HK-2 (cell line): ENCODE results near the gene CHI3L1.
A peak's percentile ranks its signal among the peaks of the same experiment; 100 is the strongest.

ENCODE experiments used
- DNase-seq: peaks from one replicate; pipeline ENCODE4 v3.0.0-alpha.2; 2018; ENCODE audit not compliant: unreplicated experiment

Gene CHI3L1

GRCh38 chr1:203168991-203169390, 17.5 kb downstream of the CHI3L1 start:
- no peak for DNase-seq

DNA sequence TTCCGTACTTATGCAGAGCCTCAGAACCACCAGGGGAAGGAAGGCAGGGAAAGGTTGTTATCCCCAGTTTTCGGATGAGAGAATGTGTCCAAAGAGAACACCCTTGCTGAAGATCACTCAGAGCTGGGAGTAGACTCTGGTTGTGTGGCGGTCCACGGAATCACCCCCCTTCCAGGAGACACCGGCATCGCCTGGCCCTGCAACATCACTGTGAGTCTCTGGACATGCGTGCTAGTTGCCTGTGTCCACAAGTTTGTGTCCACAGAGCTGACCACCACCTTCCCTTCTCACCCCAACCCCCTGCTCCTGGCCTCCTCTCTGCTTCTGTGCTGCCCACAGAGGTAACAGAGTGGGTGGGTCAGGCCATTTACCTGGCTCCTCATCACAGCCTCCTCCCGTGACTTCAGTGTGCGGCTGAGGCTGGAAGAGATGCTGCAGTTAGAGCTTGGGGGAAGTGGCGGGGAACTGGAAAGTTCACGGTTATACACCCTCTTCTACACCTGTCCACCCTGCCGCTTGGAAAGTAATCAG, 18.2 kb downstream of the CHI3L1 start:
- no peak for DNase-seq

DNA sequence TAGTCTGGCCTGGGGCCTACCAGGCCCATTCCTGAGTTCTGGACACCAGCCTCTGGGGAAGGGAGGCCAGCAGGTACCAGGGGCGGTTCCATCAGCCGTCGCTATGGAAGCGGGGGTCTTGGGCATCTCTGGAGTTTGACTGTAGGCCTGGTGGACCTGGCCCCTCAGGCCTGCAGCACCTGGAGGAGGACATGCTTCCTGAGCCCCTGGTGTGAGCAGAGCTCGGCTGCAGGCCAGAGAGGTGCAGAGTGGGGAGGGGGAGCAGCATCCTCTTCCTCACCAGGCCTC, 18.6 kb downstream of the CHI3L1 start:
- DNase-seq = no peak

- peak; percentile 59 for DNase-seq
Observed at GRCh38 chr1:203167026-203167912, 19.2 kb downstream of the CHI3L1 start.

GRCh38 chr1:203166192-203166940, 20.1 kb downstream of the CHI3L1 start:
- DNase-seq = no peak

GRCh38 chr1:203165800-203166161, 20.7 kb downstream of the CHI3L1 start:
- no peak for DNase-seq

- no peak for DNase-seq
Observed at GRCh38 chr1:203165101-203165799, 21.3 kb downstream of the CHI3L1 start.

DNA sequence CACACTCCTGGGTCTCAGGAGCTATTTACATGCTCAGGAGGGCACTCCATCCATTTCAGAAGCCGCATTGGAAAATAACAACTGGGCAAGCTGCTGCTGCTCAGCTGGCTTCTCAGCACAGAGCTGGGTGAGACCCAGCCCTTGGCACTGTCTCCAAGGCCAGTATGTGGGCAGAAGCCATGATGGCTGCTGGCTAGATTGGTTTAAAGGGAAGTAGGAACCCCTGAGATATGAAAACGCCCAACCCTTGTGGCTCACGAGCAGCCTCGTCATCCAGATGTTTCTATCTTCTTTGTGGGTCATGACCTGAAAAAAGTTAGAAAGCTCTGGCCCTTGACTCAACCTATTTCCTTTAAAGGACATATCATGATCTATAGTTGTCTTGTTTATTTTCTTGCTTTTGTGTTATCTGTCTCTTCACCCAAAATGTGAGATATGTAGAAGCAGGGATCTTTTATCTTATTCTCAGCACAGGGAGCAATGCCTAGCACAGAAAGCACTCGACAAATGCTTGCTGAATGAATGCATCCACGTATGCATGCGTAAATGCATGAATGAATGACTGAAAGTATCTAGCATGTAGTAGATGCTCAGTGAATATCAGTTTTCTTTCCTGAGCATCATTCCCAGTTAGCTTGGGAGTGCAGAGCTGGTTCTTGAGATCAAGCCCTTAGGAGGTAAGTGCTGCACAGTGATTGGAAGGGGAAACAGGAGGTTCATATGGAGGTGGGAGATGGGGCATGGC, 22.4 kb downstream of the CHI3L1 start:
- no peak for DNase-seq

- no peak for DNase-seq
Observed at GRCh38 chr1:203162403-203162802, 24.1 kb downstream of the CHI3L1 start.

DNA sequence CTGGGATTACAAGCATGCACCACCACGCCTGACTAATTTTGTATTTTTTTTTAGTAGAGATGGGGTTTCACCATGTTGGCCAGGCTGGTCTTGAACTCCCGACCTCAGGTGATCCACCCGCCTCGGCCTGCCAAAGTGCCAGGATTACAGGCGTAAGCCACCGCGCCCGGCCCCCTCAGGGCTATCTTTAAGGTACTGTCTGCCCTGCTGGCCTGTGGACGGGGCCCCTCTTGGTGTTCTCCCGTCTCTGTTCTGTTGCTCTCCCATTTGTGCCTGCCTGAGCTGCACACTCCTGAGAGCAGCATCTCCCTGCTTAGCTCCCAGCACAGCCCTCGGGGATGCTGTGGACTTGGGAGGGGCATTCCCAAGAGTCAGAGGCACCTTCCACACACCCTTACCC, 24.8 kb downstream of the CHI3L1 start:
- DNase-seq = no peak

DNA sequence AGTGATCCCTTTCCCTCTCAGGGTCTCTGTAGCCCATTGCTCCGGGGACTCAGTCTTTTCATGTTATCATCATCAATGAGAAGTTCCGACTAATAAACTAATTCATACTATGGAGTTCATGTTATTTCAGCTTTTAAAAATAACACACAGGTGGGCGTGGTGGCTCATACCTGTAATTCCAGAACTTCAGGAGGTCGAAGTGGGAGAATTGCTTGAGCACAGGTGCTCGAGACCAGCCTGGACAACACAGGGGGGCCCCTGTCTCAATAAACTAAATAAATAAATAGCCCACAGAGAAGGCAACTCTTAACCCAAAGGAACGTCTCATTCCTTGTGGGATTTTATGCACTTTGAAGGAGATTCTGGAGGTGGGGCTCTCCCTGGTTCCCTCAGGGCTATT, 25.3 kb downstream of the CHI3L1 start:
- DNase-seq = no peak

DNA sequence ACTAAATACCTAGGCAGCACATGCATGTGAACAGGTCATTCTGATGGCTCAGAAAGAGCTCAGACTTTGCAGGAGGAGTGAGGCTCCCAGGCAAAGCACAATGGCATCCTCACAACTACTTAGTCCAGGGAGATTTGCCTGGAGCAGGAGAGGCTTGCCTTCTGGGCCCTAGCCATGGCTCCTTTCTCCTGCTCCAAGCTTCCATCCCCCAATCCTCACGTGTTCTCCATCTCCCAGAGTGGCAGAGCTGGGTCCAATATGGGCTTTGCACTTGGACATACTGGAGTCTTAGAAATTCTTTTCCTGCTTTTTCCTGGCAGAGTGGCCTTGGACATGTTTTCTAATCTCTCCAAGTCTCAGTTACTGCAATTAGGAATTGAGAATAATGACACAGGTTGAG, 26.7 kb downstream of the CHI3L1 start:
- no peak for DNase-seq

DNA sequence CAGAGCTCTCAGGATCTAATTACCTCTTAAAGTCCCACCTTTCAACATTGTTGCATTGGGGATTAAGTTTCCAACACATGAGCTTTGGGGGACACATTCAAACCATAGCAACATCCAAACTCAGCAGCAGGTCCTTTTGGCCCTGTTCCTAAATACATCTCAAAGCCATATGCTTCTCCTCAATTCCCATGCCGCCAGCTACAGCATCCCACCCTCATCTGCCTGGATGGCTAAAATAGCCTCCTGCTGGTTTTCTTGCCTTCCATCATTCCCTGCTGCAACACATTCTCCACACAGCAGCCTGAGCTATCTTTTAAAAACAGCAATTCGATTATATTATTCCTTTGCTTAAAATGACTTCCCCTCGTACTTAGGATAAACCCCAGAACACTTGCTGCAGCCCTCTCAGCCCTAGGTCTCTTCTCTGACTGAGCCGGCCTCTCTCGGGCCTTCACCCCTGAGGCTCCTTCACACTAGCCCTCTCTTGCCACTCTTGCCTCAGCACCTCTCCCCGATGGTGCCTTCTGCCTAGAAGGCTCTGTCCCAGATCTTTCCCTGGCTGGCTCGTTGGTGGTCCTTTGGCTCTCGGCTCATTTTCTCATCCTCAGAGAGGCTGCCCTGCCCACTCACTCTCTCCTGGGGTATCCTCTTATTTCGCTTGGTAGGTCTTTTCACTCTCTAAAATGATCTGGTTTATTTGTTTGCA, 27.4 kb downstream of the CHI3L1 start:
- no peak for DNase-seq

DNA sequence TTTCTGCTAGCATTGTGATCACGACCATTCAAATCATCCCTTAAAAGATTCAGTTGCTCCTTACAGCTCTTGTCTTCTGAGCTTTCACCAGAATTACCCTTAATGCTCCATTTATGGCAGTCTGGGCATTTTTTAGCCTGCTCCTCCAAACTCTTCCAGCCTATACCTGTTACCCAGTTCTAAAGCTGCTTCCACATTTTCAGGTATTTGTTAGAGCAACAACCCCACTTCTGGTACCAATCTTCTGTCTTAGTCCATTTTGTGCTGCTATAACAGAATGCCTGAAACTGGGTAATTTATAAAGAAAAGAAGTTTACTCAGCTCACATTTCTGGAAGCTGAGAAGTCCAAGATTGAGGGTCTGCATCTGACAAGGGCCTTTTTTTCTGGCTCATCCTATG, 28.1 kb downstream of the CHI3L1 start:
- no peak for DNase-seq

DNA sequence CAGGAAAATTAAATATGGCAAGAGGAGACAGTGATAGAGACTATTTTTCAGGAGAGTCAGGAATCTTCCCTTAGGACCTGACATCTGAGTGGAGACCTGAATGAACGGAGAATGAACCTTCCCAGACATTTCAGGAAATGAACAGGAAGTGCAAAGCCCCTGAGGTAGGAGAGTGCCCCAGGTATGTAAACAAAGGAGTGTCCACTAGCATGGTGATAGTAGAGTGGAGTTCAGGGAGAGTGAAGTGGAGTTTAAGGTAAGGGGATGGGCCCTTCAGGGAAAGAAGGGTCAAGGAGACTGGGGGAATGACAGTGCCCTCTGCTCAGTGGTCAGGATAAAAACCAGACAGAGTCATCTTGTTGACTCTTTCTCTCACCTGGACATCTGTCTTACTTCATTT, 30.2 kb downstream of the CHI3L1 start:
- no peak for DNase-seq

DNA sequence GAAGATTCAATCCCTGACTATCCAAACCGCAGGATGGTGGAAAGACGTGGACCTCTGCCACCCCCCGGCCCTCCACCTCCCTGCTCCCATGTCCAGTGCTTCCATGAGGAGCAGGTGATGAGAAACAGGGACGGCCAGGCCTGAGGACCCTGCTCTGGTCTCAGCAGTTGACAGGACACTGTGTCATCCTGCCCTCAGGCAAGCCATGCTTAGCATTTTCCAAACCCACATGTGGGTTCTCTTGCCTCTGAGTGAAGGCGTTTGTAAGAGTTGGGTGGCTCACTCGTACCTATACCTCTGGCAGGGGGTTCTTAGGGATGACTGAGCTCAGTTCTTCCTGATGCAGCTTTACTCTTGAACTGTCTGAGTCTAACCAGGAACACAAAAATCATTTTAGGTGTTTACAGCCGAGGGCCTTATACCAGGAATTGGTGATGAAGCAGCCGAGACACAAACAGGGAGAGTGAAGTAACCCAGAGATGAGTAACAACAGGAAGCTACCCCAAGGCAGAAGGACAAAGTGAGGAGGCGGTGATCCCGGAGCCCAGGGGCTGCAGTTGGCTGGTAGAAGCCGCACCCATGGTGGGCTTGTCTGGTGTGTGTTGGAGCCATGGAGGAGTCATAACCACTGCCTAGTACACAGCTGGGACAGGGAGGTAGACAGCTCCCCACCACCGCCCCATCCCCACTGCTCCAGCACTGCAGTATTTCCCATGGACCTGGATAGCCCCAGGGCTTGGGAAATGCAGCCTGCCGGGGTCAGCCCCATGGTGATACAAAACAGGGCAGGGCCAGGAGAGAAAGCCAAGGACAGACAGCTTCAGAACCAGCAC, 32.3 kb downstream of the CHI3L1 start:
- peak; percentile 56 for DNase-seq

DNA sequence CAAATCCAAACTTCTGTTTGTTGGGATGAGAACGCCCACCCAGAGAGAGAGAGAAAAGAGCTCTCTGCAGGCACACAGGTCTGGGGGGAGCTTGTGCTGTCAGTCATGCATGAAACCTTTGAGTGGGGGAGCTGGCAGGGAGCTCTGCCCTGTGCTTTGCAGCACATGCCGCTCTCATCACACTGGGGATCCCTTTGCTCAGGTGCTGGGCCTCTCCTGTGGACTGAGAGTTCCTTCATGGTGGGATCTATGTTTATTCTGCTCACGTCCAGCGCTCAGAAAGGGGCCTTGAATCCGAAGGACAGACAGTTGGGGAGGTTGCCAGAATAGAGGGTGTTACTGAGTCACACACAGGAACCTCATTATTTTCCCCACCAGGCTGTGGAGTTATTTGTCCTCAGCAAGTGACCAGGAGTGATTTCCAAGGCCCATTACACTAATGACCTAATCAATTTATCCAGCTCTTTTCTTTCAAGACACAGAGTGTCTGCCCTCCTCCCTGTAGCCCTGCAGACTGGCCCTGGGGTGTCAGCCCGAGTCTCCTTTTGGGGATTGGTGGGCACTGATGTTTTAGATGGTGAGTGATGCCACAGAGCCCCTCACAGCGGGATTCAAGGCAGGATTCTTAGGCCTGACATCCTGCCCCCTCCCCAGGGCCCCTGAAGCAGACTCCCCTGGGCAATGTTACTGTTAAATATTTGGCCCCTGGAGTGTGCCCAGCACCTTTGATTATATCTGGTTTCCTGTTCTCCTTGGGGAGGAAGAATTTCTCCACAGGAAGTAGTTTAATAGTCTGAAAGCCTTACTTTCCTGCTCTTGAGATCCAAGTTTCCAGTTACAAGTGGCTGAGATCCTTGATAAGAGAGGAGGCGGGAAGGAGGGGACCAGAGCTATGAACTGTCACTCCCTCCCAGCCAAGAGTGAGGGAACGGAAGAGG, 33.2 kb downstream of the CHI3L1 start:
- peak; percentile 63 for DNase-seq

- DNase-seq = peak; percentile 87
Observed at GRCh38 chr1:203152158-203153034, 34.1 kb downstream of the CHI3L1 start.
